Upper lobe of right lung (tissue), 1 donor: ENCODE measurements around the gene OXLD1. TPM values are rescaled to one million over a fixed set of nuclear protein-coding genes. Genes with fewer than 3 reads are reported as not detected.

Experiments used
- ATAC-seq: fragments of 200-7000 bp; cut with Tn5 transposase; one replicate; pipeline ENCODE4 v1.9.1; 2020; ENCODE audit warnings: mild to moderate bottlenecking, moderate library complexity
- DNase-seq: peaks from one replicate; pipeline ENCODE4 v3.0.0-alpha.2; 2020
- H3K27ac ChIP-seq: fragments of 200-600 bp; one replicate; pipeline ENCODE4 v1.8.0; 2022
- H3K27me3 ChIP-seq: fragments of 200-600 bp; one replicate; pipeline ENCODE4 v1.8.0; 2022; ENCODE audit warnings: mild to moderate bottlenecking
- H3K36me3 ChIP-seq: fragments of 200-600 bp; one replicate; pipeline ENCODE4 v1.8.0; 2022
- H3K4me1 ChIP-seq: fragments of 200-600 bp; one replicate; pipeline ENCODE4 v1.8.0; 2022
- H3K4me3 ChIP-seq: fragments of 200-600 bp; one replicate; pipeline ENCODE4 v1.8.0; 2022; ENCODE audit warnings: mild to moderate bottlenecking
- H3K9me3 ChIP-seq: fragments of 200-600 bp; one replicate; pipeline ENCODE4 v1.8.0; 2022
- intact Hi-C: fragments of 100-400 bp; cut with DNase I; formaldehyde crosslinking; loops from one replicate; pipeline ENCODE4 v1.11.0; 2022
- total RNA-seq: library from RNA; stranded (reverse); fragmentation: NEBNext Ultra II Directional; extraction: Animal tissue kit (Norgen Biotek cat#: 25700); gene quantifications from one replicate; pipeline ENCODE4 v1.2.1, GENCODE V29; 2021
- TF ChIP-seq, protein P1 (sequence below): fragments of 200-600 bp; IDR thresholded peaks from one replicate; pipeline ENCODE4 v1.8.0; 2022; ENCODE audit warnings: antibody characterized with exemption
- donor health status: DM: no; HTN: yes; CAD: no; lungs with severe emphysema.

The OXLD1 gene
- total RNA-seq, 1 donor from 2014 or later = 26.7 TPM

- Histone ChIP-seq H3K36me3 (peaks cover 60% of the 10 kb centered on the region), H3K9me3 (no peaks in the 10 kb centered on the region), H3K4me1 (peaks cover 30% of the 10 kb centered on the region), H3K27me3 (no peaks in the 10 kb centered on the region), H3K27ac (peak within 1 kb of the TSS; percentile 95), H3K4me3 (peak within 1 kb of the TSS; percentile 88)
- intact Hi-C loops = no loop called here
- ATAC-seq (peak; percentile 97), DNase-seq (peak; percentile 97)
- TF ChIP-seq, protein P1, sequence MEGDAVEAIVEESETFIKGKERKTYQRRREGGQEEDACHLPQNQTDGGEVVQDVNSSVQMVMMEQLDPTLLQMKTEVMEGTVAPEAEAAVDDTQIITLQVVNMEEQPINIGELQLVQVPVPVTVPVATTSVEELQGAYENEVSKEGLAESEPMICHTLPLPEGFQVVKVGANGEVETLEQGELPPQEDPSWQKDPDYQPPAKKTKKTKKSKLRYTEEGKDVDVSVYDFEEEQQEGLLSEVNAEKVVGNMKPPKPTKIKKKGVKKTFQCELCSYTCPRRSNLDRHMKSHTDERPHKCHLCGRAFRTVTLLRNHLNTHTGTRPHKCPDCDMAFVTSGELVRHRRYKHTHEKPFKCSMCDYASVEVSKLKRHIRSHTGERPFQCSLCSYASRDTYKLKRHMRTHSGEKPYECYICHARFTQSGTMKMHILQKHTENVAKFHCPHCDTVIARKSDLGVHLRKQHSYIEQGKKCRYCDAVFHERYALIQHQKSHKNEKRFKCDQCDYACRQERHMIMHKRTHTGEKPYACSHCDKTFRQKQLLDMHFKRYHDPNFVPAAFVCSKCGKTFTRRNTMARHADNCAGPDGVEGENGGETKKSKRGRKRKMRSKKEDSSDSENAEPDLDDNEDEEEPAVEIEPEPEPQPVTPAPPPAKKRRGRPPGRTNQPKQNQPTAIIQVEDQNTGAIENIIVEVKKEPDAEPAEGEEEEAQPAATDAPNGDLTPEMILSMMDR = peak; percentile 42
Measured at GRCh38 chr17:81702934-81703746, 36.7 kb upstream of the OXLD1 start, which contains the start of gene MRPL12. MRPL12 (plus strand) TSS chr17:81703367; CDS start chr17:81703502, 135 bp downstream.

DNA sequence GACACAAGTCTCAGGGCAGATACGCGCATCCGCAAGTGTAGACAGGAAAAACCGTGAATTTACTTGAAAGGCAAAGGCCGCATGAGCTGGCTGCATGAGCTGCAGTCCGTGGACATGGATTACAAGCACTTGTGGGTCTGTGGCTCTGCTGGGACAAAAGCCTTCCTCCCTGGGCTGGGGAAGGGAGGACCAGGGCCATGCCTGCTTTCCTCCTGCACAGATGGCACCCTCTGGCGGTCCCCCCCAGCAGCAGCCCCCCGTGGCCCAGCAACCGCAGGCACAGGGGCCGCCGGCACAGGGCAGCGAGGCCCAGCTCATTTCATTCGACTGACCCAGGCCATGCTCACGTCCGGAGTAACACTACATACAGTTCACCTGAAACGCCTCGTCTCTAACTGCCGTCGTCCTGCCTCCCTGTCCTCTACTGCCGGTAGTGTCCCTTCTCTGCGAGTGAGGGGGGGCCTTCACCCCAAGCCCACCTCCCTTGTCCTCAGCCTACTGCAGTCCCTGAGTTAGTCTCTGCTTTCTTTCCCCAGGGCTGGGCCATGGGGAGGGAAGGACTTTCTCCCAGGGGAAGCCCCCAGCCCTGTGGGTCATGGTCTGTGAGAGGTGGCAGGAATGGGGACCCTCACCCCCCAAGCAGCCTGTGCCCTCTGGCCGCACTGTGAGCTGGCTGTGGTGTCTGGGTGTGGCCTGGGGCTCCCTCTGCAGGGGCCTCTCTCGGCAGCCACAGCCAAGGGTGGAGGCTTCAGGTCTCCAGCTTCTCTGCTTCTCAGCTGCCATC, 35.1 kb upstream of the OXLD1 start:
- intact Hi-C loops = no loop called here
- H3K4me1 ChIP-seq = peaks cover 30% of the 10 kb centered on the region
- peak overlapping the region; percentile 88 for H3K4me3 ChIP-seq
- TF ChIP-seq, protein P1 = no peak
- H3K27ac ChIP-seq = no peak overlapping the region
- no peaks in the 10 kb centered on the region for H3K9me3 ChIP-seq
- H3K27me3 ChIP-seq = no peaks in the 10 kb centered on the region
- peaks cover 64% of the 10 kb centered on the region for H3K36me3 ChIP-seq
- DNase-seq (no peak), ATAC-seq (no peak)

DNA sequence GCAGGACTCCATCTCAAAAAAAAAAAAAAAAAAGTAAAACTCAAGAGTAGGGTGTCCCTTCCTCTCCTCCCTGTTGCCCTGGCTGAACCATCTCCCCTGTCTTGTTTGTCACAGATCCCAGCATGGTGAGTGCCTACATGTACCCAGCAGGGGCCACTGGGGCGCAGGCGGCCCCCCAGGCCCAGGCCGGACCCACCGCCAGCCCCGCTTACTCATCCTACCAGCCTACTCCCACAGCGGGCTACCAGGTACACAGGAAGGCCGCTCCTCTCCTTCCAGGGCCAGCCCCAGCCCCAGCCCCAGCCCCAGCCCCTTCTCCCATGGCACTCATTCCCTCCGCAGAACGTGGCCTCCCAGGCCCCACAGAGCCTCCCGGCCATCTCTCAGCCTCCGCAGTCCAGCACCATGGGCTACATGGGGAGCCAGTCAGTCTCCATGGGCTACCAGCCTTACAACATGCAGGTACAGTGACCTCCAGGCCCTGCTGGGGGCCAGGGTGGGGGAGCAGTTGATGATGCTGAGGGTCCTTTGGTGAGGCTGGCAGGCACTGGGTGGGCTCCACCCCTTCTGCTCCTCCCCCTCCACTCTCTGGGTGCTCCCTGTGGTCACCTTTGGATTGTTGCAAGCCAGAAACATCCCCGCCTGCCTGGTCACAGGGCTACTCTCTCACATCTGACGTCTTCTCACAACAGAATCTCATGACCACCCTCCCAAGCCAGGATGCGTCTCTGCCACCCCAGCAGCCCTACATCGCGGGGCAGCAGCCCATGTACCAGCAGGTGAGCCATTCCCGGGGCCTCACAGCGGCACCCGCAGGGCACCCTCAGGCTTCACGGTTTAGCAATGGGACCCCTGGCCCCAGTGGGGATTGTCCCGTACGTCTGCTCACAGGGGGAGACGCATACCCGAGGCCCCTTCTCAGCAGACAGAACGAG, 34.2 kb upstream of the OXLD1 start:
- peak; percentile 65 for DNase-seq
- TF ChIP-seq, protein P1 = no peak
- no peak overlapping the region for H3K27ac ChIP-seq
- no peak overlapping the region for H3K4me3 ChIP-seq
- H3K36me3 ChIP-seq = peaks cover 65% of the 10 kb centered on the region
- H3K27me3 ChIP-seq = no peaks in the 10 kb centered on the region
- peaks cover 30% of the 10 kb centered on the region for H3K4me1 ChIP-seq
- no peaks in the 10 kb centered on the region for H3K9me3 ChIP-seq
- no peak for ATAC-seq
- intact Hi-C loops = no loop called here

DNA sequence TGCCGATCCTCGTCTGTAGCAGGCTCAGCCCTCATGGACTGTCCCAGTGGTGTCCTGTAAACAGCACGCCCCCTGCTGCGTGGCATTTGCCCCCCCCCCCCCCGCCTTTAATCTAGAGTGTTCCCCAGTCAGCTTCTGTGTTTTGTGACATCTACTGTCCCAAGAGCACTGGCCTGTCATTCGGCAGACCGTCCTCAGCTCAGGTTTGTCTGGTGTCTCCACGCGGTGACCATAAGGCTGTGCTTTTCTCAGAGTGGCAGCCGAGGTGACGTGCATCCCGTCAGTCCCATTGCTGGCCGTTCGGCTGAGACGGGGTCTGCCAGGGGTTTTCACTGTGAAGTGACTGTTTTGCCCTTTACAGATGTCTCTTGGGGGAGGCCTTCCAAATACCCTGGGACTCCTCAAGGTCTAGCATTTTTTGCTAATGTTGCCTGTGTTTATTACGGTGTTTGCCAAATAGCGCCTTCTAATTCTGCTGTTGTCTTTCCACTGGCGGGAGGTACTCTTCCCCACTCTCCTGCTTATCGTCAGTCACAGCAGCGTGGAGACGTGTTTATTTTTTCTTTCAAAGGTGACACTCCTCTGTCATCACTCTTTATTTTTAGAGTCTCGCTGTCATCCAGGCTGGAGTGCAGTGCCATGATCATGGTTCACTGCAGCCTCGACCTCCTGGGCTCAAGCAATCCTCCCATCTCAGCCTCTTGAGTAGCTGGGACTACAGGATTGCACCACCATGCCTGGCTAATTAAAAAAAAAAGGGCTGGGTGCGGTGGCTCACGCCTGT, 31.0 kb upstream of the OXLD1 start:
- Histone ChIP-seq H3K36me3 (peaks cover 85% of the 10 kb centered on the region), H3K4me1 (peaks cover 18% of the 10 kb centered on the region), H3K27ac (no peak overlapping the region), H3K9me3 (no peaks in the 10 kb centered on the region), H3K27me3 (no peaks in the 10 kb centered on the region), H3K4me3 (no peak overlapping the region)
- no peak for DNase-seq
- TF ChIP-seq, protein P1 = no peak
- no peak for ATAC-seq
- intact Hi-C loops = no loop called here
